ENCODE measurements around the gene ZNF841. TPM values are rescaled to one million over a fixed set of nuclear protein-coding genes. Genes with fewer than 3 reads are reported as not detected.
"Not testable (repeated sequence)": the region's sequence is repeated elsewhere in the genome, so short reads cannot be mapped to it uniquely, and the experiment has no call there.

Gene ZNF841
- 1.8 and 2.2 TPM in 2 replicates for total RNA-seq (2014; rRNA removed; shearing (Covaris generic))

DNA sequence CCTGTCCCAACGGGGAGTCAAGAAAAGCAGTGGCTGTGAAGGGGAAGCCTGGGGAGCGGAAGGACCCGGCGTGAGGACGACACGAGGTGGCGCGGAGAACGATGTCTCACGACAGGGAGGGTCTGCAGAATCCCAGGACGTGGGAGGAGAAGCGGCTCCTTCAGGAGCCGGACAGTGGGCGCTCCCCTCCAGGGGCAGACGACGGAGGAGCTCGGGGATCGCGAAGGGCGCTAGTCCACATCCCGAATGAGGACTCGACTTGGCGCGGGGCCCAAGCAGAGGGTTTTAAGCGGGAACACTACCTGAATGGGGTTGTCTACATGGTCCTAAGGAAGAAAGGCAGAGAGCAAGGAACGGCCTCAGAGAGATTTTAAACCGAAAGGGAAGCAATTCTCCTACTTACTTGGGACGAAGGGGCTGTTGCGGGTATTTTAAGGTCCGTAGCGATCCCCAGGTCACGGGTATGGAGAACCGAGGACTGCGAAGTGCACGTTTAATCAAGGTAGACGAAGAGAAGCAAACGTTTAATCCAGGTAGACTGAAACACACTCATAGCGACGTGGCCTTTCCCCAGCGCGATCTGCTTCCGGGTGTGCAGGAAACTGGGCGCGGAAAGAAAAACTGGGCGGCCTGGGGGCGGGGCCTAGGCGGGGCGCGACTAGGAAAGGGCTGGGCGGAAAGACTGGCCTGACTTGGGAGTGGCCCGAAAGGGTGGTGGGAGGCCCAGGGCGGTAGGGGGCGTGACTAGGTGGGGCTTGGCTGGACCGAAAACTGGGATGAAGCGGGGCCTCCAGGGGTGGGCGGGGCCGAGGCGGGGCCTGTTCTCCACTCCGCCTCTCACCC is at the start of gene ZNF841:
Gene ZNF841, minus strand, starts transcription at position 594 of the 843 bp plus-strand sequence. CDS start 10,964 bp downstream, outside the sequence.
- in situ Hi-C loops (cut with HindIII; ENCODE audit: low sequenced_read_pairs): no loop called here
- peak; percentile 97 for DNase-seq (ENCODE audit: low spot score)

DNA sequence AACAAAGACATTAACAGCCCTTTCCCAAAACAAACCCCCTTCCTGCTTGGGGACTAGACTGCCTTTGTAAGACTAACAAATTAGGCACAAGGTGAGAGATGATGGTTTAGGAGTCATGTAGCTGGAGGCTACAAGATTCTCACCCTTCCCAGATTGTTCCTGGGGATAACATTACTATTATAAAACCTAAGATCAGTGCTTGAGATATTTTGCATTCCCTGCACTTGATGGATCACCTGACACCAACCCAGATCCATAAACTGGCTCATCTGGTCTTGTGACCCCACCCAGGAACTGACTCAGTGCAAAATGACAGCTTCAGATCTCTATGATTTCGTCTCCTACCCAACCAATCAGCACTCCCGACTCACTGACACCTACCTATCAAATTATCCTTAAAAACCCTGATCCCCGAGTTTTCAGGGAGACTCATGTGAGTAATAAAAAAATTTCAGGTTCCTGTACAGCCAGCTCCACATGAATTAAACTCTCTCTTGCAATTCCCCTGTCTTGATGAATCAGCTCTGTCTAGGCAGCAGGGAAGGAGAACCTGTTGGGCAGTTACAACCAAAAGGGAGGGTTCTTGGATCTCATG is 46.5 kb upstream of the ZNF841 start:
- in situ Hi-C loops (cut with HindIII; ENCODE audit: low sequenced_read_pairs): no loop called here
- DNase-seq (ENCODE audit: low spot score): no peak

DNA sequence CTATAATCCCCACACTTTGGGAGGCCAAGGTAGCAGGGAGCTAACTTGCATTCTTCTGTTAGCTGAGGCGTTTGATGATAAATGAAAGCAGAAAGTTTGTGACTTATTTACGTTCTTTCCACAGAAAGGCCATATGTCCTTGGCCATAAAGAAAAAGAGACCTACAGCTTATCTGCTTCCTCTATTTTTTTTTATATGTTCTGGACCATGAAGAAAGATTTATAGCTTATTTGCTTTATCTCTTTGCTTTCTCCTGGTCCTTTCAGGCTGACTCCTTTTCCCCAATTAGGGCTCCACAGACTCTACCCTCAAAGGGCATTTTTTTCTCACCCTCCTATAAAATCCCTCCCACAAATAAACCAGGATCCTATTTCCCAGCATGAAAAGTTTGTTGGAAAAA is 45.6 kb upstream of the ZNF841 start:
- no peak for DNase-seq (ENCODE audit: low spot score)
- in situ Hi-C loops (cut with HindIII; ENCODE audit: low sequenced_read_pairs): no loop called here

DNA sequence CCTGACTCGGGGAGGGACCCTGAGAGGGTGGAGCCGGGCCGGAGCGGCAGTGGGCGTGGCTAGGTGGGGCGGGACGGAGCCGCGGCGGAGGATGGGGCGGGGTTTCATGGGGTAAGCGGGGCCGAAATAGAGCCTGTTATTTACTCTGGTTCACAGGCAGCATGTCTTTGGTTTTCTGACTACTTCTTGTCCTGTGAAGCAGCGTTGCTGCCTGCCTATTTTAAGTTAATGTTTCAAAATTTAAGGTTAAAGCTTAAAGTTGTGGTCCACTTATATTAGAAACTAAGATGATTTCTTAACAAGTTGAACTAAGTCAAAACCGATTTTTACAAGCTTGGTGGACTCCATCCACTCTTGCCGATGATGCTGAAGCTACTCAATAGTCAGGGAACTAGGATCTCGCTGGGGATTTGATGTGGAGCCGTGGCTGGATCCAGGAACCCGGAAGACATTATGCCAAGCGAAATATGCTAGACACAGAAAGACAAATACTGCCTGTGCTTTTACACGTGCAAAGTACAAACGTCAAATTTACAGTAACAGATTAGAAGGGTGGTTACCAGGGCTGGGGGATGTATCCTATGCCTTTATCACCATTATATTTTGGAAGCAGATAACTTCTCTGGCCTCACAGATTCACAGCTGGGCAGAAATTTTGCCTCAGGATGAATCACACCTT is 44.6 kb upstream of the ZNF841 start:
- in situ Hi-C loops (cut with HindIII; ENCODE audit: low sequenced_read_pairs): no loop called here
- no peak for DNase-seq (ENCODE audit: low spot score)

DNA sequence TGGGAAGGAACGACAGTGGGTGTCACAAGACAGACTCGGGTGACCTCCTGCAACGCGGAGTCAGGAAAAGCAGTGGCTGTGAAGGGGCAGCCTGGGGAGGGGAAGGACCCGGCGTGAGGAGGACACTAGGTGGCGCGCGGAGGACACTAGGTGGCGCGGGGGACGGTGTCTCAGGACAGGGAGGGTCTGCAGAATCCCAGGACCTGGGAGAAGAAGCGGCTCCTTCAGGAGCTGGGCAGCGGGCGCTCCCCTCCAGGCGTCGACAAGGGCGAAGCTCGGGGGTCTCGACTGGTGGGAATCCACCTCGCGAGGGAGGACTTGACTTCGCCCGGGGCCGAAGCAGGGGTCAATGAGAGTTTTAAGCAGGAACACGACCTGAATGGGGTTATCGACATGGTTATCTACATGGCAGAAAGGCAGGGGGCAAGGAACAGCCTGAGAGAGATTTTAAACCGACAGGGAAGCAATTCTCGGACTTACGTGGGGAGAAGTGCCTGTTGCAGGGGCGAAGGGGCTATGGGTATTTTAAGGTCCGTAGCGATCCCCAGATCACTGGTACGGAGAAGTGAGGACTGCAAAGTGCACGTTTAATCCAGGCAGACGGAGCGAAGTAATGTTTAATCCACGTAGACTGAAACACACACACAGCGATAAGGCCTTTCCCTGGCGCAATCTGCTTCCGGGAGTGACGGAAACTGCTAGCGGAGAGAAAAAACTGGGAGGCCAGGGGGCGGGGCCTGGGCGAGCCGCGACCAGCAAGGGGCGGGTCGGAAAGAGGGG is 43.9 kb upstream of the ZNF841 start, which contains the start of gene ZNF616:
Gene ZNF616, minus strand, starts transcription at position 687 of the 780 bp plus-strand sequence. CDS start 9,426 bp downstream, outside the sequence.
- peak; percentile 95 for DNase-seq (ENCODE audit: low spot score)
- in situ Hi-C loops (cut with HindIII; ENCODE audit: low sequenced_read_pairs): no loop called here

DNA sequence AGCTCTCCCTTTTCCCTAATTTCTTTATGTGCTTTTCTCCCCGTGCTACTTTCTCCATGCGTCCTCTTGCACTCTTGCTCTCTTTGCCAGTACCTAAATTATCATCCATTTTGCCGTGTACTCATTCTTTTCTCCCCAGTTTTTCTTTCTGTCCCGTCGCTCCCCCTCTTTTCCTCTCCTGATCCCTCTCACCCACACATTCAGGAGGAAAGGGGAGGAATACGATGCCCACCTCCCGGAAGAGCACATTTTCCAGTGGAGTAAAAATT is 43.4 kb upstream of the ZNF841 start:
- in situ Hi-C loops (cut with HindIII; ENCODE audit: low sequenced_read_pairs): no loop called here

DNA sequence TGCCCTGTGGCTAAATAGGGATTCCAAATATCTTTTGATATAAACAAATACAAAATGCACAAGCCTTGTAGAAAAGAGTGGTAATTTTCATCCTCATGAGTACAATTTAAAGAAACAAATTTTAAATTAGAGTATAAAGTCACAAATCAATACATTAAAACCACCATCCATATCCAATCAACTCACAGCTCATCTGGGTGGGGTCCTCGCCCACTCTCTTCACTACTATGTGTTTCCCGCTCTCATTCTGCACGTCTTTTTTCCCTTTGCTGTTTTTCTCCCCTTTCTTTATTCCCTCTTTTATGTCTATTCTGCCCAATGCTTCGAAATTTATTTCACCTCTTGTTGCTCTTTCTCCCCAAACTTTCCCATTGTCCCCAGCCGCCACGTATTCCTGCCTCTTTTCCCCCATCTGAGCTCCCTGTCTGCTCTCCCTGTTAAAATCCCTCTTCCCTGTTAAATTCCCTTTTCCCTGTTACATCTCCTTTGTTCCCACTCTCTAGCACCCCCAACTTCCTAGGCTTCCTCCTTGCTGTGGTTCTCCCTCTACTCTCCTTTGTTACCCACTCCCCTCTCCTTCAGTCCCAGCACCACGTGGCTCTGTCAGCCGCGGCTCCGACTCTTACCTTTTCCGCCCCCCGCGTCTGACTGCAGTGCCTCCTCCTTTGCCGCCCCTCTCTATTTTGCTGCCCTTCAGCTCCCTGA is 42.9 kb upstream of the ZNF841 start:
- in situ Hi-C loops (cut with HindIII; ENCODE audit: low sequenced_read_pairs): no loop called here
- peak; percentile 57 for DNase-seq (ENCODE audit: low spot score)

More for the DNA sequence above, 43.4 kb upstream of the ZNF841 start:
- DNase-seq (ENCODE audit: low spot score): no peak

DNA sequence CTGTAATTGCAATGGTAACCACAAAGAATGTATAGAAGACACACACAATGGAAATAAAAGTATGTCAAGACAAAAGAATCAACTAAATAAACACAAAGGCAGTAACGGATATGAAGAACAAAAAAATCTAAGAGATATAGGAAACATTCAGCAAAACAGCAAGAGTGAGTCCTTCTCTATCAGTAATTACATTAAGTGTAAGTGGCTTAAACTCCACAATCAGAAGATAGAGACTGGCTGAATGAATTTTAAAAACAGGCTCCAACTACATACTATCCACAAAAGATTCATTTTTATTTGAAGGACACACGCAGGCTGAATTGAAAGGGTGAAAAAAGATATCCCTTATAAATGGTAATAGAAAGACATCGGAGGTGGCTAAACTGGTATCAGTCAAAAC is 24.7 kb upstream of the ZNF841 start:
- DNase-seq (ENCODE audit: low spot score): no peak
- in situ Hi-C loops (cut with HindIII; ENCODE audit: low sequenced_read_pairs): no loop called here

DNA sequence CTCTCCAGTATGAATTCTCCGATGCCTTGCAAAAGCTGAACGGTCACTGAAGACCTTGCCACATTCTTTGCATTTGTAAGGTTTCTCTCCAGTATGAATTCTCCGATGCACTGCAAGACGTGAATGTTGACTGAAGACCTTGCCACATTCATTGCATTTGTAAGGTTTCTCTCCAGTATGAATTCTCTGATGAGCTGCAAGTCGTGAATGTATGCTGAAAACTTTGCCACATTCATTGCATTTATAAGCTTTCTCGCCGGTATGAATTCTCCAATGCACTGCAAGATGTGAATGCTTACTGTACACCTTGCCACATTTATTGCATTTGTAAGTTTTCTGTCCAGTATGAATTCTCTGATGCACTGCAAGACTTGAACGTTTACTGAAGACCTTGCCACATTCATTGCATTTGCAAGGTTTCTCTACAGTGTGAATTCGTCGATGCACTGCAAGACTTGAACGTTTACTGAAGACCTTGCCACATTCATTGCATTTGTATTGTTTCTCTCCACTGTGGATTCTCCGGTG is 20.0 kb upstream of the ZNF841 start:
- in situ Hi-C loops (cut with HindIII; ENCODE audit: low sequenced_read_pairs): no loop called here

DNA sequence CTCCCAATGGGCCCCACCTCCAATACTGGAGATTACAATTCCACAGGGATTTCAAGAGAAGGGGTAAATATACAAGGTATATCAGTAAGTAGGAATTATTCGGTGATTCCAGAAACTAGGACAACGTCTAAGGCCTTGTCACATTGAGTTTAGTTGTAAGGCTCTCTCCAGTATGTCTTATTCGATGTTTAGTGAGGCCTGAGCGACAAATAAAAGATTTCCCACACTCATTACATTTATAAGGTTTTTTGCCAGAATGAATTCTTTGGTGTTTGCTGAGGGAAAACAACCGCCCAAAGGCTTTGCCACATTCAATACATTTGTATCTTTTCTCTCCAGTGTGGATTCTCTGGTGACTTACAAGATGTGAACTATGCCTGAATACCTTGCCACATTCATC is 19.1 kb upstream of the ZNF841 start:
- no peak for DNase-seq (ENCODE audit: low spot score)
- in situ Hi-C loops (cut with HindIII; ENCODE audit: low sequenced_read_pairs): no loop called here

More for the DNA sequence above, 20.0 kb upstream of the ZNF841 start:
- DNase-seq (ENCODE audit: low spot score): no peak

DNA sequence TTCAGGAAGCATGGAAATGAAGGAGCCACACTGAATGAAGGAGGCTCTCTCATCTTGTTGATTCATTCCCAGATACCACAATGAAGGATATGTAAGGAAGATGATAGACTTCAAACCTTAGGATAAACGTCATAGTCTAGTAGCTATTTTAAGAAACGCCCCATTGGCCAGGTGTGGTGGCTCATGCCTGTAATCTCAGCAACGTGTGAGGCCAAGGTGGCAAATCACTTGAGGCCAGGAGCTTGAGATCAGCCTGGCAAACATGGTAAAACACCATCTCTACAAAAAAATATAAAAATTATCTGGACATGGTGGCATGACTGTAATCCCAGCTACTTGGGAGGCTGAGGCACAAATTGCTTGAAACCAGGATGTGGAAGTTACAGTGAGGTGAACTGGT is 17.1 kb upstream of the ZNF841 start:
- DNase-seq (ENCODE audit: low spot score): no peak
- in situ Hi-C loops (cut with HindIII; ENCODE audit: low sequenced_read_pairs): no loop called here

DNA sequence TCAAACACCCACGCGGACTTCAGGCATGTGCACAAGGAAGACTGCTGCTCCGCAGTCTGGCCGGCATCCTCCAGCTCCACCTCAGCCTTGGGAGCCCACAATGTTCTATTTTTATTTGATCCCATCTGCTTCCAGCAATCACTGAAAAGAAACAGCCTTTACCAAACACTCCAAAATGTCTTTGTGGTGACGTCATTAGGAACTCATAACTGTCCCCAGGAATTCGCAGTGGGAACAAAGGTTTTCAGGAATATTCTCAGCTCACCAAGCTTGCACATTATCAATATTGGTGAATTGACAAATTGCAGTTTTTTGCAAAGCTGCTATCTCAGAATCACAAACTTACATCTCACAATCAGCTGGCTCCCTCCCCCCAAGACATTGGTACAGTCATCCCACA is 15.2 kb upstream of the ZNF841 start:
- no peak for DNase-seq (ENCODE audit: low spot score)
- in situ Hi-C loops (cut with HindIII; ENCODE audit: low sequenced_read_pairs): no loop called here

DNA sequence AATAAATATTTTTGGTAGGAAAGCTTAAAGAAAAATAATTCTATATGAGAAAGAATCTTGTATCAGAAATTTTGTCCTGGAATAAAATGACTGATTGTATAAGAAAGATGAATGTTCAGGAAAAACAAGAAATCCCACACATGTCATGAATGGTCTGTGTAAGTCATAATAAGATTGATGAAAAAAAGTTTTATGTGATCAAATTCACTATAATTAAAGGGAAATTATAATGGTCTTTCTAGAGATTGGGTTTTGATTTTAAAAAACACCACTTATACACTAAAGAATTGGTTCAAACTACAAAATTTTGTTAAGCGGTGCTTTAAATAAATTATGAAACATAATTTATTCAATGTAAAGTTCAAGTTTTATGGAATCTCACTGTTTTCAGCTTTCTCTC is 7.2 kb upstream of the ZNF841 start:
- in situ Hi-C loops (cut with HindIII; ENCODE audit: low sequenced_read_pairs): no loop called here
- no peak for DNase-seq (ENCODE audit: low spot score)

DNA sequence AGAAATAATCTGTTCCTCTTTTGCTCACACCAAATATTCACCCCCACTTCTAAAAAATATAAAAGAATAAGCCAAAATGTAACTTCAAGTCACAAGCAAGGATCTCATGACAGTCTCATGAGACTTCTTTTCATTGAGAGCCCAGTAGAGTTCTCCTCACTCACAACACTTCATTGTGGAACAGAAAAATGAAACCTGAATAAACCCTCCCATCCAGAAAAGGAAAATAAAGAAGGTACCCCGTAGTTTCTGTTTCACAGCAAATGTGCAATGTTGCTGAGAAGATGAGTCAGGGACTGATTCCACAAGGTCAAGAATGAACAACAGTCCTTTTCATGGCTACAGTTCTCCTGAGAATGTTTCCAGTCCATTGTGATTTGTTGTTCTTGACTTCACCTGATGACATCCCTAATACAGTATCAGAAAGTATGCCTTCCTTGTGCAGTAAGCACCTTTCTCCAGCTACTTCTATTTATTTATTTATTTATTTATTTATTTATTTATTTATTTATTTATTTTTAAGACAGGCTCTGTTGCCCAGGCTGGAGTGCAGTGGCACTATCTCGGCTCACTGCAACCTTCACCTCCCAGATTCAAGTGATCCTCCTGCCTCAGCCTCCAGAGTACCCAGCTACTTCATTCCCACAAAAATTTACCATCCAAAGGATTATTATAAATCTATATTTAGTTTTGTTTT is 6.4 kb upstream of the ZNF841 start:
- no peak for DNase-seq (ENCODE audit: low spot score)
- in situ Hi-C loops (cut with HindIII; ENCODE audit: low sequenced_read_pairs): no loop called here

DNA sequence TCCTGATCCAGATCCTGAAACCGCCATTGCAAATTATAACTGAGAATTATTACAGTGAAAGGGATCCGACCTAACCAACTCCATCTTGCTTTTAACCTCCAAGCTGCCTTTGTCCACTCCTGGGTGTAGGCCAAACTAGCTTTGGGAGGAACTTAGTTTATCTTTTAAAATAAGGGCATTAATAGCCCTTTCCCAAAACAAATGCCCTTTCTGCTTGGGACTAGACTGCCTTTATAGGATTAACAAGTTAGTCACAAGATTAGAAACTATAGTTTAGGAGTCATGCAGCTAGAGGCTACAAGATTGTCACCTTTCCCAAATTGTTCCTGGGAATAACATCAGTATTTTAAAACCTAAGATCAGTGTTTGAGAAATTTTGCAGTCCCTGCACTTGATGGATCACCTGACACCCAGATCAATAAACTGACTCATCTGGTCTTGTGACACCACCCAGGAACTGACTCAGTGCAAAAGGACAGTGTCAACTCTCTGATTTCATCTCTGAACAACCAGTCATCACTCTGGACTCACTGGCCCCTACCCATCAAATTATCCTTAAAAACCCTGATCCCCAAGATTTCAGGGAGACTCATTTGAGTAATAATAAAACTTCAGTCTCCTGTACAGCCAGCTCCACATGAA is 4.1 kb upstream of the ZNF841 start:
- in situ Hi-C loops (cut with HindIII; ENCODE audit: low sequenced_read_pairs): no loop called here
- DNase-seq (ENCODE audit: low spot score): no peak

DNA sequence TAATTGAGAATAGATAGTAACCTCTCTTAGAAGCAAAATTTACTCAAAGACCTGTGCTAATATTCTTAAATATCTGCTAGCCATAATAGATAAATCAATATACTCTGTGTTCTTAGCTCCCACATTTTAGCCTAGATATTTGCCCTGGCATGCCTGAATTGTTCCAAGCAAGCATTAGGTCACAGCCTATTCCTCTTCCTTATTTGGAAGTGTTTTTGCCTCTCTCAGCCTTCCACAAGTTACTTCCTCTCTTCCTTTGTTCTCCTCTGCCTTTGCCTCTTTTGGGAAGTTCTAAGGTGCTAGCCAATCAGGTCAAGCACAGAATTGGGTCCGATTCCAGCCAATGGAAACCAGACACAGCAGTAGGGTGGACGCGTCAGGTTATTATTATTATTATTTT is 851 bp upstream of the ZNF841 start:
- in situ Hi-C loops (cut with HindIII; ENCODE audit: low sequenced_read_pairs); DNase-seq (ENCODE audit: low spot score): not testable (repeated sequence)

DNA sequence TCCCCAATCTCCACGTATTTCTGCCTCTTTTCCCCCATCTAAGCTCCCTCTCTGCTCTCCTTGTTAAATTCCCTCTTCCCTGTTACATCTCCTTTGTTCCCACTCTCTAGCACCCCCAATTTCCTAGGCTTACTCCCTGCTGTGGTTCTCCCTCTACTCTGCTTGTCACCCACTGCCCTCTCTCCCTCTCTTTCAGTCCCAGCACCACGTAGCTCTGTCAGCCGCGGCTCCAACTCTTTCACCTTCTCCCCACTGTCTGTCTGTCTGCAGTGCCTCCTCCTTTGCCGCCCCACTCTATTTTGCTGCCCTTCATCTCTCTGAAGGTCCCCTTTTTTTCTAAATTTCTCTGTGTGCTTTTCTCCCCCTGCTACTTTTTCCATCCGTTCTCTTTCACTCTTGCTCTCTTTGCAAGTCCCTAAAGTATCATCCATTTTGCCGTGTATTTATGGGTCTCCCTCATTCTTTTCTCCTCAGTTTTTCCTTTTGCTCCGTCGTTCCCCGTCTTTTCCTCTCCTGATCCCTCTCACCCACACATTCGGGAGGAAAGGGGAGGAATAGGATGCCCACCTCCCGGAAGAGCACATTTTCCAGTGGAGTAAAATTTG is 937 bp downstream of the ZNF841 start:
- in situ Hi-C loops (cut with HindIII; ENCODE audit: low sequenced_read_pairs): no loop called here
- no peak for DNase-seq (ENCODE audit: low spot score)
